Natural killer cell (primary cell): Measurements from ENCODE around the gene TUG1. TPM values are rescaled to one million over a fixed set of nuclear protein-coding genes. Genes with fewer than 3 reads are reported as not detected.

ENCODE experiments used
- ATAC-seq, 3 donors: fragments of 150-1000 bp in 2 of 3; fragments of 200-7000 bp in 1 of 3; cut with Tn5 transposase; 1 replicate in 1 of 3; 2 replicates in 2 of 3; pipeline ENCODE4 v1.10.0; 2021; ENCODE audit warnings: mild to moderate bottlenecking in 2 of 3, moderate library complexity in 2 of 3
- DNase-seq, 2 donors: peaks; one replicate each; pipeline versions ENCODE4 v3.0.0 to v3.0.0-alpha.2; 2013 to 2021; ENCODE audit warnings: mixed read lengths in 1 of 2
- H3K27ac ChIP-seq: one replicate; pipeline ENCODE4 v1.5.1; 2013; ENCODE audit warnings: mild to moderate bottlenecking, low read length
- H3K27me3 ChIP-seq: one replicate; pipeline ENCODE4 v1.6.1; 2013; ENCODE audit warnings: low read length; ENCODE audit not compliant: control insufficient read depth, insufficient read depth
- H3K36me3 ChIP-seq: one replicate; pipeline ENCODE4 v1.6.1; 2013; ENCODE audit warnings: low read length; ENCODE audit not compliant: control insufficient read depth, insufficient read depth
- H3K4me1 ChIP-seq: one replicate; pipeline ENCODE4 v1.6.1; 2013; ENCODE audit warnings: low read length; ENCODE audit not compliant: control insufficient read depth, insufficient read depth
- H3K4me3 ChIP-seq: one replicate; pipeline ENCODE4 v1.5.1; 2013; ENCODE audit warnings: low read length
- H3K9me3 ChIP-seq: one replicate; pipeline ENCODE4 v1.6.1; 2013; ENCODE audit warnings: low read length; ENCODE audit not compliant: control insufficient read depth, insufficient read depth
- H3K27ac Mint-ChIP-seq, 2 donors: one replicate each; pipeline ENCODE4 v1.8.0; 2022; ENCODE audit warnings: mild to moderate bottlenecking in 2 of 2, mixed read lengths in 2 of 2, moderate library complexity in 1 of 2
- H3K27me3 Mint-ChIP-seq, 2 donors: one replicate each; pipeline ENCODE4 v1.8.0; 2022; ENCODE audit warnings: low read depth in 2 of 2, mixed read lengths in 2 of 2
- H3K36me3 Mint-ChIP-seq: one replicate; pipeline ENCODE4 v1.8.0; 2022; ENCODE audit warnings: mixed read lengths
- H3K4me1 Mint-ChIP-seq, 2 donors: one replicate each; pipeline ENCODE4 v1.8.0; 2022; ENCODE audit warnings: mixed read lengths in 2 of 2
- H3K4me3 Mint-ChIP-seq: one replicate; pipeline ENCODE4 v1.8.0; 2022; ENCODE audit warnings: mild to moderate bottlenecking, moderate library complexity, mixed read lengths
- H3K9me3 Mint-ChIP-seq, 2 donors: one replicate each; pipeline ENCODE4 v1.8.0; 2022; ENCODE audit warnings: mixed read lengths in 2 of 2
- CTCF ChIP-seq: fragments of 200-600 bp; IDR thresholded peaks from one replicate; pipeline ENCODE4 v1.8.0; 2022; ENCODE audit warnings: antibody characterized with exemption
- WGBS: methylation state at CpG from one replicate; pipeline ENCODE4 v1.1.7; 2013; ENCODE audit warnings: missing lambda C conversion rate; ENCODE audit not compliant: insufficient coverage; 5-methylcytosine and 5-hydroxymethylcytosine counted together
- intact Hi-C: fragments of 100-400 bp; cut with micrococcal nuclease; formaldehyde crosslinking; loops from one replicate; pipeline ENCODE4 v1.14.2; 2022
- total RNA-seq, 4 donors: library from RNA; stranded (reverse); fragments of 120-200 nt in 1 of 4; gene quantifications; one replicate each; pipeline versions ENCODE4 v1.2.3 to v1.2.4, GENCODE V29; 2013 to 2022

TUG1 gene
- total RNA-seq, 3 donors from 2014 or later (not counting 1 experiment from before 2014, with no cell fraction given) = 78.4 to 94.6 (median 80.9) TPM

- 88% methylated on average over 11 of the region's 11 CpGs for WGBS
- Histone ChIP-seq H3K4me3 (no peak overlapping the region), H3K4me1 (peaks cover 34% of the 10 kb centered on the region), H3K9me3 (no peaks in the 10 kb centered on the region), H3K36me3 (peaks cover 69% of the 10 kb centered on the region), H3K27me3 (no peaks in the 10 kb centered on the region), H3K27ac (peak overlapping the region; percentile 28)
- Mint-ChIP-seq H3K4me1 (peaks cover 33 to 40% of the 10 kb centered on the region in 2 donors), H3K4me3 (peak overlapping the region; percentile 66), H3K9me3 (no peaks in the 10 kb centered on the region), H3K27ac (peak overlapping the region; percentile 65 to 70), H3K27me3 (no peaks in the 10 kb centered on the region), H3K36me3 (peaks cover 22% of the 10 kb centered on the region)
- intact Hi-C loops = no loop called here
- DNase-seq = peak in 1 of 2 donors; percentile 38
- TF ChIP-seq CTCF = no peak
- no peak for ATAC-seq
These were observed 27.7 kb upstream of the TUG1 start for GRCh38 chr22:30941363-30941740.

- H3K4me3 ChIP-seq = no peak overlapping the region
- H3K27me3 ChIP-seq = no peaks in the 10 kb centered on the region
- Mint-ChIP-seq H3K27me3 (no peaks in the 10 kb centered on the region), H3K4me3 (peak overlapping the region; percentile 22), H3K36me3 (peaks cover 22% of the 10 kb centered on the region), H3K27ac (peak overlapping the region; percentile 0 to 27), H3K9me3 (no peaks in the 10 kb centered on the region), H3K4me1 (peaks cover 36 to 40% of the 10 kb centered on the region in 2 donors)
- DNase-seq (peak; percentile 50 to 79), ATAC-seq (peak; percentile 75 to 93 (median 76))
- 33% methylated on average over 3 of the region's 3 CpGs for WGBS
- no peak for TF ChIP-seq CTCF
- H3K36me3 ChIP-seq = peaks cover 59% of the 10 kb centered on the region
- no peaks in the 10 kb centered on the region for H3K9me3 ChIP-seq
- no peak overlapping the region for H3K27ac ChIP-seq
- peaks cover 34% of the 10 kb centered on the region for H3K4me1 ChIP-seq
- intact Hi-C loops = no loop called here
These were observed 25.7 kb upstream of the TUG1 start for GRCh38 chr22:30943368-30943767.

GRCh38 chr22:30944986-30945385 lies 24.1 kb upstream of the TUG1 start:
- Histone ChIP-seq H3K9me3 (no peaks in the 10 kb centered on the region), H3K36me3 (peaks cover 58% of the 10 kb centered on the region), H3K4me1 (peaks cover 30% of the 10 kb centered on the region), H3K4me3 (no peak overlapping the region), H3K27me3 (no peaks in the 10 kb centered on the region), H3K27ac (no peak overlapping the region)
- intact Hi-C loops = loop anchor here (5.0 kb wide), 2 partner anchors 137 to 287 kb away; partner anchors contain the start of gene SMTN
- ATAC-seq (no peak), DNase-seq (no peak)
- H3K27ac Mint-ChIP-seq = peak overlapping the region in 1 of 2 donors; percentile 0
- no peak overlapping the region for H3K4me3 Mint-ChIP-seq
- no peak for TF ChIP-seq CTCF
- no peaks in the 10 kb centered on the region for H3K9me3 Mint-ChIP-seq
- no peaks in the 10 kb centered on the region for H3K27me3 Mint-ChIP-seq
- H3K36me3 Mint-ChIP-seq = peaks cover 22% of the 10 kb centered on the region
- WGBS = 82% methylated on average over 4 of the region's 4 CpGs
- H3K4me1 Mint-ChIP-seq = peaks cover 36 to 40% of the 10 kb centered on the region in 2 donors

GRCh38 chr22:30945653-30946052 lies 23.4 kb upstream of the TUG1 start:
- 95% methylated on average over 2 of the region's 2 CpGs for WGBS
- no peaks in the 10 kb centered on the region for H3K9me3 Mint-ChIP-seq
- Histone ChIP-seq H3K36me3 (peaks cover 58% of the 10 kb centered on the region), H3K9me3 (no peaks in the 10 kb centered on the region), H3K4me1 (peaks cover 25% of the 10 kb centered on the region), H3K4me3 (no peak overlapping the region), H3K27me3 (no peaks in the 10 kb centered on the region), H3K27ac (no peak overlapping the region)
- H3K4me1 Mint-ChIP-seq = peaks cover 30 to 34% of the 10 kb centered on the region in 2 donors
- no peak for ATAC-seq
- no peak overlapping the region for H3K4me3 Mint-ChIP-seq
- TF ChIP-seq CTCF = no peak
- DNase-seq = no peak
- H3K27me3 Mint-ChIP-seq = no peaks in the 10 kb centered on the region
- H3K27ac Mint-ChIP-seq = no peak overlapping the region
- H3K36me3 Mint-ChIP-seq = peaks cover 22% of the 10 kb centered on the region
- intact Hi-C loops = loop anchor here (5.0 kb wide), 2 partner anchors 137 to 287 kb away; partner anchors contain the start of gene SMTN
